HCT116 (cell line): ENCODE measurements around the gene PRXL2A. TPM values are rescaled to one million over a fixed set of nuclear protein-coding genes. Genes with fewer than 3 reads are reported as not detected.

Source experiments
- ATAC-seq: fragments of 200-7000 bp; cut with Tn5 transposase; 2 replicates; pipeline ENCODE4 v1.9.1; 2020; ENCODE audit warnings: mild to moderate bottlenecking, moderate library complexity
- BruUV-seq: library from RNA; stranded (reverse); fragments of 400-500 nt; replicated peaks from 2 replicates; lab custom pipeline; 2021; lab: Mats Ljungman, UMichigan
- CTCF ChIA-PET: fragments of 300-600 bp; sonication (Branson Sonifier 250); formaldehyde crosslinking; loops from one replicate; lab custom pipeline; 2021; ENCODE audit warnings: antibody characterized with exemption; lab: Charles Lee
- POLR2A ChIA-PET: fragments of 300-600, 350-600 bp; sonication (Branson Sonifier 250); formaldehyde crosslinking; loops from one replicate; lab custom pipeline; 2021; ENCODE audit warnings: antibody characterized with exemption; lab: Charles Lee
- RAD21 ChIA-PET, 2 experiments: fragments of 300-600 bp; sonication (Branson Sonifier 250); formaldehyde crosslinking; loops; one replicate each; lab custom pipeline; 2023; ENCODE audit warnings: low total read pairs in 2 of 2; ENCODE audit not compliant: uncharacterized antibody in 2 of 2, unreplicated experiment in 2 of 2, low non-redundant PET in 1 of 2; lab: Charles Lee
- DNase-seq: peaks from one replicate; pipeline ENCODE4 v3.0.0-alpha.2; 2010; ENCODE audit warnings: low read depth, low spot score
- H2AFZ ChIP-seq: fragments of 200-600 bp; shearing (Covaris generic), sonication (generic); 2 replicates; pipeline ENCODE4 v1.6.1; 2017; ENCODE audit warnings: low read depth, mixed run types, mixed read lengths, antibody characterized with exemption, low read length; ENCODE audit not compliant: poor library complexity, severe bottlenecking
- H3K27ac ChIP-seq: 2 replicates; pipeline ENCODE4 v1.5.1; 2012; ENCODE audit warnings: low read depth, low read length
- H3K27me3 ChIP-seq: fragments of 200-600 bp; sonication (generic); 2 replicates; pipeline ENCODE4 v1.6.1; 2016; ENCODE audit warnings: mixed run types, low read length, mixed read lengths; ENCODE audit not compliant: insufficient read depth
- H3K36me3 ChIP-seq, 2 experiments: fragments of 200-500 bp in 1 of 2; fragments of 200-600 bp in 1 of 2; sonication (Bioruptor generic) in 1 of 2; sonication (generic) in 1 of 2; 2 replicates each; pipeline versions ENCODE4 v1.5.1 to v1.6.1; 2014 to 2016; ENCODE audit warnings: low read length in 2 of 2, inconsistent platforms in 1 of 2, mixed read lengths in 1 of 2, mixed run types in 1 of 2; ENCODE audit not compliant: insufficient read depth in 2 of 2, control insufficient read depth in 1 of 2
- H3K4me1 ChIP-seq, 2 experiments: fragments of 200-600 bp in 1 of 2; sonication (generic) in 1 of 2; 2 replicates each; pipeline versions ENCODE4 v1.5.1 to v1.6.1; 2012 to 2017; ENCODE audit warnings: low read length in 2 of 2, inconsistent platforms in 1 of 2, mild to moderate bottlenecking in 1 of 2, mixed read lengths in 1 of 2, mixed run types in 1 of 2, moderate library complexity in 1 of 2; ENCODE audit not compliant: insufficient read depth in 2 of 2, control insufficient read depth in 1 of 2
- H3K4me2 ChIP-seq: fragments of 200-600 bp; sonication (generic); 2 replicates; pipeline ENCODE4 v1.6.1; 2017; ENCODE audit warnings: mixed run types, low read length, mixed read lengths
- H3K4me3 ChIP-seq, 2 experiments: fragments of 200-600 bp in 1 of 2; sonication (generic) in 1 of 2; replicated peaks in 1 of 2; 2 replicates each; pipeline ENCODE4 v1.5.1; 2011 to 2016; ENCODE audit warnings: low read length in 2 of 2, control low read depth in 1 of 2, low read depth in 1 of 2, mild to moderate bottlenecking in 1 of 2, mixed read lengths in 1 of 2, mixed run types in 1 of 2
- H3K79me2 ChIP-seq: fragments of 200-600 bp; sonication (generic); 2 replicates; pipeline ENCODE4 v1.6.1; 2017; ENCODE audit warnings: mild to moderate bottlenecking, mixed run types, low read length, moderate library complexity, mixed read lengths; ENCODE audit not compliant: insufficient read depth
- H3K9ac ChIP-seq: fragments of 200-600 bp; sonication (generic); 2 replicates; pipeline ENCODE4 v1.6.1; 2016; ENCODE audit warnings: low read length, mixed read lengths
- H3K9me2 ChIP-seq: fragments of 200-600 bp; sonication (generic), shearing (Covaris generic); 2 replicates; pipeline ENCODE4 v1.6.1; 2017; ENCODE audit warnings: mixed run types, mild to moderate bottlenecking, moderate library complexity; ENCODE audit not compliant: insufficient read depth
- H3K9me3 ChIP-seq, 2 experiments: fragments of 200-500 bp in 1 of 2; fragments of 200-600 bp in 1 of 2; sonication (Bioruptor generic) in 1 of 2; sonication (generic) in 1 of 2; 2 replicates each; pipeline ENCODE4 v1.6.1; 2014 to 2017; ENCODE audit warnings: low read length in 2 of 2, mixed read lengths in 2 of 2, inconsistent platforms in 1 of 2, low read depth in 1 of 2, mild to moderate bottlenecking in 1 of 2, mixed run types in 1 of 2, moderate library complexity in 1 of 2; ENCODE audit not compliant: control insufficient read depth in 1 of 2, insufficient read depth in 1 of 2
- H4K20me1 ChIP-seq: fragments of 200-600 bp; sonication (generic), shearing (Covaris generic); 2 replicates; pipeline ENCODE4 v1.6.1; 2017; ENCODE audit warnings: mixed run types, mild to moderate bottlenecking, moderate library complexity; ENCODE audit not compliant: insufficient read depth
- CBX3 ChIP-seq: IDR thresholded peaks from 2 replicates; pipeline ENCODE4 v1.6.1; 2012; ENCODE audit warnings: low read depth
- EGR1 ChIP-seq: IDR thresholded peaks from 2 replicates; pipeline ENCODE4 v1.6.1; 2012; ENCODE audit warnings: low read depth
- FOSL1 ChIP-seq: IDR thresholded peaks from 2 replicates; pipeline ENCODE4 v1.6.1; 2012; ENCODE audit warnings: low read depth
- JUND ChIP-seq: IDR thresholded peaks from 2 replicates; pipeline ENCODE4 v1.6.1; 2012
- POLR2A ChIP-seq: IDR thresholded peaks from 2 replicates; pipeline ENCODE4 v1.7.0; 2011; ENCODE audit warnings: borderline replicate concordance; ENCODE audit not compliant: insufficient read depth, insufficient read length; ENCODE audit errors: extremely low read depth
- POLR2AphosphoS5 ChIP-seq: IDR thresholded peaks from 2 replicates; pipeline ENCODE4 v1.6.1; 2011; ENCODE audit warnings: mild to moderate bottlenecking, low read depth, low read length, moderate library complexity
- REST ChIP-seq: IDR thresholded peaks from 2 replicates; pipeline ENCODE4 v1.6.1; 2012; ENCODE audit warnings: low read depth
- SIN3A ChIP-seq: IDR thresholded peaks from 2 replicates; pipeline ENCODE4 v1.6.1; 2012; ENCODE audit warnings: low read depth
- SP1 ChIP-seq: IDR thresholded peaks from 2 replicates; pipeline ENCODE4 v1.6.1; 2012; ENCODE audit warnings: low read depth
- YY1 ChIP-seq: IDR thresholded peaks from 2 replicates; pipeline ENCODE4 v1.6.1; 2011; ENCODE audit warnings: low read length, low read depth, moderate library complexity, mild to moderate bottlenecking; ENCODE audit not compliant: insufficient replicate concordance; ENCODE audit errors: extremely low read depth
- ZNF274 ChIP-seq: fragments of 200-500 bp; sonication (Bioruptor generic); IDR thresholded peaks from 2 replicates; pipeline ENCODE4 v1.6.1; 2014; ENCODE audit warnings: mild to moderate bottlenecking, low read depth, low read length, inconsistent platforms
- intact Hi-C: fragments of 100-400 bp; cut with micrococcal nuclease; formaldehyde crosslinking; loops from 2 replicates; pipeline ENCODE4 v1.10.0; 2022
- total RNA-seq: library from RNA; stranded (reverse); gene quantifications from one replicate; pipeline ENCODE4 v1.2.1, GENCODE V29; 2021; ENCODE audit not compliant: unreplicated experiment

PRXL2A gene
- total RNA-seq, 1 experiment from 2014 or later: 4.9 TPM

GRCh38 chr10:80476685-80477084 lies 68.3 kb downstream of the PRXL2A start:
- Histone ChIP-seq H3K4me3 (no peak overlapping the region), H3K9me2 (no peaks in the 10 kb centered on the region), H2AFZ (no peak overlapping the region), H3K4me2 (0 out of 2 replicates have a peak overlapping the region, but pooled peaks have one; percentile 40)
- RAD21 ChIA-PET: no interaction called here
- TF ChIP-seq EGR1: no peak
- TF ChIP-seq CBX3: no peak
- TF ChIP-seq SIN3A: no peak
- TF ChIP-seq REST: no peak
- TF ChIP-seq POLR2AphosphoS5: no peak
- TF ChIP-seq YY1: no peak
- no peak for TF ChIP-seq FOSL1
- TF ChIP-seq ZNF274: no peak
- TF ChIP-seq POLR2A: no peak
- no peak for TF ChIP-seq JUND
- no peak for TF ChIP-seq SP1
- TF ChIP-seq, all 23 proteins: peak for 0
- Histone ChIP-seq H3K36me3 (peaks cover 0 to 20% of the 10 kb centered on the region in 2 experiments; a peak in 1 of 4 replicates), H3K79me2 (peaks cover 80% of the 10 kb centered on the region), H3K9me3 (peaks cover 0 to 6% of the 10 kb centered on the region in 2 experiments; a peak in 1 of 4 replicates), H4K20me1 (peaks cover 4% of the 10 kb centered on the region; the same call in 1 of the 2 replicates), H3K27me3 (no peaks in the 10 kb centered on the region), H3K4me1 (peaks cover 36 to 67% of the 10 kb centered on the region in 2 experiments), H3K9ac (no peak overlapping the region), H3K27ac (no peak overlapping the region)
- CTCF ChIA-PET: interaction anchor here (2.0 kb wide), 1 partner anchor 29 kb away, joined by 7 read pairs; no protein-coding TSS in a partner anchor
- no TSS peak for BruUV-seq
- DNase-seq: no peak
- no peak for ATAC-seq
- intact Hi-C loops: no loop called here
- POLR2A ChIA-PET: interaction anchor here (0.7 kb wide), 1 partner anchor 29 kb away, joined by 4 read pairs; no protein-coding TSS in a partner anchor
